D721Med (cell line): ENCODE data around the gene PHC1.

ENCODE experiments used
- DNase-seq: peaks from one replicate; pipeline ENCODE4 v3.0.0; 2011; ENCODE audit warnings: low spot score; ENCODE audit not compliant: insufficient read length
- FAIRE-seq: peaks from 2 replicates; lab custom pipeline; 2011; peaks lifted over from hg19 to GRCh38; lab: Jason Lieb, UNC
- TF ChIP-seq, protein P1 (sequence below): IDR thresholded peaks from 2 replicates; pipeline ENCODE4 v1.5.1; 2012; ENCODE audit warnings: mild to moderate bottlenecking, control low read depth; ENCODE audit not compliant: insufficient read depth; ENCODE audit errors: missing control alignments

The PHC1 gene

GRCh38 chr12:8943565-8944186 lies 29.4 kb downstream of the PHC1 start:
- DNase-seq (no peak), FAIRE-seq (no peak)
- TF ChIP-seq, protein P1, sequence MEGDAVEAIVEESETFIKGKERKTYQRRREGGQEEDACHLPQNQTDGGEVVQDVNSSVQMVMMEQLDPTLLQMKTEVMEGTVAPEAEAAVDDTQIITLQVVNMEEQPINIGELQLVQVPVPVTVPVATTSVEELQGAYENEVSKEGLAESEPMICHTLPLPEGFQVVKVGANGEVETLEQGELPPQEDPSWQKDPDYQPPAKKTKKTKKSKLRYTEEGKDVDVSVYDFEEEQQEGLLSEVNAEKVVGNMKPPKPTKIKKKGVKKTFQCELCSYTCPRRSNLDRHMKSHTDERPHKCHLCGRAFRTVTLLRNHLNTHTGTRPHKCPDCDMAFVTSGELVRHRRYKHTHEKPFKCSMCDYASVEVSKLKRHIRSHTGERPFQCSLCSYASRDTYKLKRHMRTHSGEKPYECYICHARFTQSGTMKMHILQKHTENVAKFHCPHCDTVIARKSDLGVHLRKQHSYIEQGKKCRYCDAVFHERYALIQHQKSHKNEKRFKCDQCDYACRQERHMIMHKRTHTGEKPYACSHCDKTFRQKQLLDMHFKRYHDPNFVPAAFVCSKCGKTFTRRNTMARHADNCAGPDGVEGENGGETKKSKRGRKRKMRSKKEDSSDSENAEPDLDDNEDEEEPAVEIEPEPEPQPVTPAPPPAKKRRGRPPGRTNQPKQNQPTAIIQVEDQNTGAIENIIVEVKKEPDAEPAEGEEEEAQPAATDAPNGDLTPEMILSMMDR: no peak

DNA sequence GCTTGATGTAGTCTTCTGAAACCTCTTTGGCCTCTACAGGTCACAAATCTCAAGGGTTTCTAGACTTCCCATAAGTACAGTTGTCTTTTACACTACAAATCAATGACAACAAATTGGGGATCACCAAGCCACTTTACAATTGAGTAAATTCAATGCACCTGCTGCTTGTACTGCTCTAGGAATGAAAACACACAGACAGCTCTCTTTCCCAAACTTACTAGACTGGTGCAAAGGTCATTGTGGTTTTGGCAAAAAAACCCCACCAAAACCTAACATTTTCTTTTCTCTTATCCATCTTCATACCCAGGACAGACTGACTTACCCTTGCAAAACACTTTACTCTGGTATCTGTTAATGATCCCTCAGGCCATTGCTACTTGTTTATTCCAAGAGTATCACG lies 32.4 kb downstream of the PHC1 start:
- TF ChIP-seq, protein P1: no peak
- FAIRE-seq (no peak), DNase-seq (no peak)

- TF ChIP-seq, protein P1: no peak
- no peak for FAIRE-seq
- DNase-seq: no peak
Observed at GRCh38 chr12:8947737-8948136, 33.4 kb downstream of the PHC1 start.

GRCh38 chr12:8948701-8949341 lies 34.5 kb downstream of the PHC1 start:
- FAIRE-seq: no peak
- TF ChIP-seq, protein P1: no peak
- DNase-seq: no peak

- peak; percentile 79 for DNase-seq
- no peak for FAIRE-seq
- TF ChIP-seq, protein P1: peak; percentile 47
Observed at GRCh38 chr12:8949342-8950220, 35.3 kb downstream of the PHC1 start, which contains the start of gene M6PR. M6PR (minus strand) TSS chr12:8949645; CDS start chr12:8946404, 3,241 bp downstream.

DNA sequence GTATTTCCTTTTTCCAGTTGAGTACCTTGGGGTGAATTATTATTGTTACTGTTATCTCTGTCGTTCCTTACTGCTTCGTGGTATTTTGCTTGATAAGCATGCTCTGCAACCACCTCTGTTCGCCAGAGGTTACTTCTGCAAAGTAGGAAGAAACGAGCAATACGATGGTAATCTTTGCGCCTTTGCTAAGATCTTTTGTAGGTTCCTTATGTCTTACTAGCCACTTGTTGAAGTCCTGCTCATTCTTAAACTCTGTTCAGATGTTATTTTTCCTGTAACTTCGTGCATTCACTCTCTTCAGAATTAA lies 35.9 kb downstream of the PHC1 start:
- TF ChIP-seq, protein P1: no peak
- DNase-seq (no peak), FAIRE-seq (peak; percentile 56)
